Left ventricle myocardium inferior (tissue), 1 donor: ENCODE results near the gene BCL2. TPM values are rescaled to one million over a fixed set of nuclear protein-coding genes. Genes with fewer than 3 reads are reported as not detected.

Experiments
- DNase-seq: peaks from one replicate; pipeline ENCODE4 v3.0.0-alpha.2; 2020
- H3K27ac ChIP-seq: fragments of 200-600 bp; replicated peaks from 2 replicates; pipeline ENCODE4 v1.8.0; 2021
- H3K27me3 ChIP-seq: fragments of 200-600 bp; 2 replicates; pipeline ENCODE4 v1.8.0; 2021; ENCODE audit warnings: low read depth
- H3K36me3 ChIP-seq: fragments of 200-600 bp; 2 replicates; pipeline ENCODE4 v1.8.0; 2021
- H3K4me1 ChIP-seq: fragments of 200-600 bp; 2 replicates; pipeline ENCODE4 v1.8.0; 2021
- H3K4me3 ChIP-seq: fragments of 200-600 bp; 2 replicates; pipeline ENCODE4 v1.8.0; 2021; ENCODE audit warnings: mild to moderate bottlenecking, moderate library complexity
- H3K9me3 ChIP-seq: fragments of 200-600 bp; replicated peaks from 2 replicates; pipeline ENCODE4 v1.8.0; 2021
- intact Hi-C: fragments of 100-400 bp; cut with micrococcal nuclease; formaldehyde crosslinking; loops from one replicate; pipeline ENCODE4 v1.11.0; 2022
- total RNA-seq: library from RNA; stranded (reverse); fragmentation: NEBNext Ultra II Directional; extraction: Animal tissue kit (Norgen Biotek cat#: 25700); gene quantifications from one replicate; pipeline ENCODE4 v1.2.1, GENCODE V29; 2021
- TF ChIP-seq, protein P1 (sequence below): fragments of 200-600 bp; IDR thresholded peaks from 2 replicates; pipeline ENCODE4 v1.8.0; 2021; ENCODE audit warnings: antibody characterized with exemption, mild to moderate bottlenecking, borderline replicate concordance
- donor health status: DM: no; HTN: yes; CAD: no; lungs with severe emphysema.

The BCL2 gene
- total RNA-seq, 1 donor from 2014 or later, result 7.3 TPM

DNA sequence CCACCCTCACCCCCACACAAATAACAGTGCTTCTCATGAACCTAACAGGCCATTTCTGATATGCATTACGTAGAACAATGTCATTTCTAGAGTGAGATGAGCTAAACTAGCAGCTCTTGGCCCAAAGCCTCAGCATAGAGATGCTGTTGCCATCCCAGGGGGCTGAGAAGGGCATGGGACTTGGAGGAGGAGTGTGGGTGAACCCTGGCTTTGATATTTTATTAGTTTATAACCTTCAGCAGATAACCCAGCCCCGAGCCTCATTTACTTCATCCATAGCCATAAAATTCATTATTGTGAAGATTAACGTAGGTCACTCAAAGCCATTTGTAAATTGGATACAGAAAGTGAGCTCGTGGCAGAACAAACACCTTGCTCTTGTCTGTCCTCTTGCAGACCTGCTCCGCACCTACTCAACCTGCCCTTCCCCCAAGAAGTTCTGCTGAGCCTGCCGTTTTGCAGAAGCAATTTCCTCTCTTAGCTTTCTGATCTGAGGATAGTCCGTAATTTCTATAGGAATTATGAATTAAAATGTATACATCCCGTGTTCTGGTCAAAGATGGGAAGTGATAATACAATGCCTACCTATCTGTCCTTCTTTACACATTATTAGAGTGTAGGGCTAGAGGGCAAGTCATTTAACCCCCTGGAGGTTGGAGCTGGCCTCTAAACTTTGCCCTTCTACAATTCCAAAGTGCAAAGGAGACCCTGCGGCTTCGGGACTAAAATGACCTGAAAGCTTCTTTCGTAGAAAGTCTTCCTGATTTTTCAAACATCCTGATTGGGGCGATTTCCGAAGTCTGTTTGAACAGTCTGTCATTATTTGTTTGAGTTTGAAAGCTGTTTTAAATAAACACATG is 187.4 kb downstream of the BCL2 start:
- Histone ChIP-seq H3K36me3 (no peaks in the 10 kb centered on the region), H3K27me3 (no peaks in the 10 kb centered on the region), H3K4me1 (peaks cover 12% of the 10 kb centered on the region), H3K9me3 (no peaks in the 10 kb centered on the region), H3K4me3 (no peak overlapping the region), H3K27ac (no peak overlapping the region)
- TF ChIP-seq, protein P1, sequence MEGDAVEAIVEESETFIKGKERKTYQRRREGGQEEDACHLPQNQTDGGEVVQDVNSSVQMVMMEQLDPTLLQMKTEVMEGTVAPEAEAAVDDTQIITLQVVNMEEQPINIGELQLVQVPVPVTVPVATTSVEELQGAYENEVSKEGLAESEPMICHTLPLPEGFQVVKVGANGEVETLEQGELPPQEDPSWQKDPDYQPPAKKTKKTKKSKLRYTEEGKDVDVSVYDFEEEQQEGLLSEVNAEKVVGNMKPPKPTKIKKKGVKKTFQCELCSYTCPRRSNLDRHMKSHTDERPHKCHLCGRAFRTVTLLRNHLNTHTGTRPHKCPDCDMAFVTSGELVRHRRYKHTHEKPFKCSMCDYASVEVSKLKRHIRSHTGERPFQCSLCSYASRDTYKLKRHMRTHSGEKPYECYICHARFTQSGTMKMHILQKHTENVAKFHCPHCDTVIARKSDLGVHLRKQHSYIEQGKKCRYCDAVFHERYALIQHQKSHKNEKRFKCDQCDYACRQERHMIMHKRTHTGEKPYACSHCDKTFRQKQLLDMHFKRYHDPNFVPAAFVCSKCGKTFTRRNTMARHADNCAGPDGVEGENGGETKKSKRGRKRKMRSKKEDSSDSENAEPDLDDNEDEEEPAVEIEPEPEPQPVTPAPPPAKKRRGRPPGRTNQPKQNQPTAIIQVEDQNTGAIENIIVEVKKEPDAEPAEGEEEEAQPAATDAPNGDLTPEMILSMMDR, result no peak
- intact Hi-C loops, result loop anchor here (5.0 kb wide), 1 partner anchor 190 kb away; no protein-coding TSS in a partner anchor
- no peak for DNase-seq

DNA sequence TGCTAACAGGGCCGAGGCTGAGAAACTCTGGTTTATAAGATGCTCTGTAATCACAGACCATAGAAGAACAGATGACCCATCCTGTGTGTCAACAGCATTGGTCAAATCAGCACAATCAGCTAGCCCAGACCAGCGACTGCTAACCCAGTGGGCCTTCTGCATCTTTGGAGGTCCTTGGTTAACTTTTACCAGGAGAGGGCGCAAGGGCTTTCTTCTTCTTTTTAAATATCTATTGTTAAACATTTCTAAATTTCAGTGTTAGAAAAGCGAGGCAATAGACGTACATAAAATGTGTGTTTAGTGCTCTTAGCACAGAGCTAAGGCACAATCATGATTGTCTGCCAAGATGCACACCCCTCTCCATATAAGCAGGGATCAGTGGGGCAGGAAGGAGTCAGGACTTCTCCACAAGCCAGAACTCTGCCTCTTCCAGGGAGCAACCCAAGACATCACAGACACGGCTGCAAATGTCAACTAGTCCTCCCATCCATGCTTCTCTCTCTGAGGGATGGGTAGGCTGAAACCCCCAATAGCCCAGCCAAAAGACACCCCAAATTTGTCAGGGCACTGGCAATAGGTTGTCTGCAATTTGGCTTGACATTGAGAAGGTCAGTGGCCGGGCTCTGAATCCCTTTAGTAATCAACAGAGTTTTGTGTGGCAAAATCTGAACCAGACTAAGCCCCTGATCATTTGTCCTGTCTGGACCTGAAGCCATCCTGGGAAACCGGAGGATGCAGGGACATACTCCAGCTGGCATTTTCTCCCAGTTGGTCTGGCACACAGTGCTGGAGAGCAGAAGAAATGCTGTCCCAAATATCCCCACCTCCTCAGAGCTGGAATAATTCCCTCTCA is 188.2 kb downstream of the BCL2 start:
- Histone ChIP-seq H3K36me3 (no peaks in the 10 kb centered on the region), H3K4me3 (no peak overlapping the region), H3K27ac (peak overlapping the region; percentile 32), H3K4me1 (peaks cover 12% of the 10 kb centered on the region), H3K9me3 (no peaks in the 10 kb centered on the region), H3K27me3 (no peaks in the 10 kb centered on the region)
- intact Hi-C loops, result loop anchor here (5.0 kb wide), 1 partner anchor 191 kb away; no protein-coding TSS in a partner anchor
- no peak for DNase-seq
- TF ChIP-seq, protein P1, result peak; percentile 79

- TF ChIP-seq, protein P1, result no peak
- intact Hi-C loops, result loop anchor here (5.0 kb wide), 1 partner anchor 192 kb away; no protein-coding TSS in a partner anchor
- no peak overlapping the region for H3K4me3 ChIP-seq
- DNase-seq, result no peak
- H3K9me3 ChIP-seq, result no peaks in the 10 kb centered on the region
- no peak overlapping the region for H3K27ac ChIP-seq
- no peaks in the 10 kb centered on the region for H3K36me3 ChIP-seq
- H3K27me3 ChIP-seq, result no peaks in the 10 kb centered on the region
- H3K4me1 ChIP-seq, result peaks cover 12% of the 10 kb centered on the region
Observed at GRCh38 chr18:63130176-63130575, 189.4 kb downstream of the BCL2 start.

GRCh38 chr18:63128237-63128974 is 191.2 kb downstream of the BCL2 start:
- Histone ChIP-seq H3K4me3 (no peak overlapping the region), H3K27me3 (no peaks in the 10 kb centered on the region), H3K4me1 (peaks cover 12% of the 10 kb centered on the region), H3K9me3 (no peaks in the 10 kb centered on the region), H3K36me3 (no peaks in the 10 kb centered on the region), H3K27ac (no peak overlapping the region)
- intact Hi-C loops, result no loop called here
- DNase-seq, result no peak
- TF ChIP-seq, protein P1, result no peak
